Chondrocyte (in vitro differentiated cells): ENCODE measurements around the gene UTP20. TPM values are rescaled to one million over a fixed set of nuclear protein-coding genes. Genes with fewer than 3 reads are reported as not detected.

Experiments used
- DNase-seq: peaks from one replicate; pipeline ENCODE4 v3.0.0; 2021; ENCODE audit warnings: mixed read lengths, low spot score
- H3K27ac Mint-ChIP-seq: one replicate; pipeline ENCODE4 v1.8.0; 2021; ENCODE audit warnings: mild to moderate bottlenecking, moderate library complexity, mixed read lengths; ENCODE audit not compliant: unreplicated experiment
- H3K27me3 Mint-ChIP-seq: 2 replicates; pipeline ENCODE4 v1.8.0; 2021; ENCODE audit warnings: low read depth, mixed read lengths
- H3K36me3 Mint-ChIP-seq: 2 replicates; pipeline ENCODE4 v1.8.0; 2021; ENCODE audit warnings: low read depth, mixed read lengths
- H3K4me1 Mint-ChIP-seq: 2 replicates; pipeline ENCODE4 v1.8.0; 2021; ENCODE audit warnings: low read depth, mild to moderate bottlenecking, mixed read lengths
- H3K4me3 Mint-ChIP-seq: one replicate; pipeline ENCODE4 v1.8.0; 2021; ENCODE audit warnings: mild to moderate bottlenecking, moderate library complexity, mixed read lengths; ENCODE audit not compliant: unreplicated experiment
- H3K9me3 Mint-ChIP-seq: 2 replicates; pipeline ENCODE4 v1.8.0; 2021; ENCODE audit warnings: low read depth, mixed read lengths
- total RNA-seq: library from RNA; stranded (reverse); gene quantifications from 3 replicates; pipeline ENCODE4 v1.2.1, GENCODE V29; 2021
- TF ChIP-seq, protein P1 (sequence below): fragments of 200-600 bp; sonication (generic); IDR thresholded peaks from 2 replicates; pipeline ENCODE4 v1.5.0; 2021; ENCODE audit warnings: antibody characterized with exemption, mild to moderate bottlenecking, moderate library complexity

The UTP20 gene
- total RNA-seq, 1 donor from 2014 or later: 9.4 TPM

DNA sequence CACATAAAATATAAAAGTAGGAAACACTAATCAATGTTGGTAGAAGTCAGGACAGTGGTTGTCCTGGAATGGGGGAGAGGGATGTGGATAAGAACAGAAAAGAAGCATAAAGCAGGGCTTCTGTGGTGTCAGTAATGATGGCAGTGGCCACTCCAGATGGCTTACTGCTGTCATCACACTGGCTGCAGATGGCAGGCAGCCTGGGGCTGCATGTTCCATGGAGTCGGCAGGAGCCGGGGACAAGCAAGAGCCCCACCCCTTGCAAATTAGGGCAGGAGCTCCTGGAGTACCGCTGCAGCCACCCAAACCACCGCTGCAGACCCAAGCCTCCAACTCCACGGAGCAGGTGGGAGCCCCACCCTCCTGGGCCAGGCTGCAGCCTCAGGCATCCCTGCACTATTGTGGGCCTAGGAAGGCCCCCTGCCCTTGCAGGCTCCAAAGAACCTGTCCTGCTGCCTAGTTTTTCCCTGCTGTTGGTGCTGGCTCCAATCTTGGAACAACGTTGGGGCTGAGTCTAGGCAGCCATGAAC lies 41.0 kb upstream of the UTP20 start:
- TF ChIP-seq, protein P1, sequence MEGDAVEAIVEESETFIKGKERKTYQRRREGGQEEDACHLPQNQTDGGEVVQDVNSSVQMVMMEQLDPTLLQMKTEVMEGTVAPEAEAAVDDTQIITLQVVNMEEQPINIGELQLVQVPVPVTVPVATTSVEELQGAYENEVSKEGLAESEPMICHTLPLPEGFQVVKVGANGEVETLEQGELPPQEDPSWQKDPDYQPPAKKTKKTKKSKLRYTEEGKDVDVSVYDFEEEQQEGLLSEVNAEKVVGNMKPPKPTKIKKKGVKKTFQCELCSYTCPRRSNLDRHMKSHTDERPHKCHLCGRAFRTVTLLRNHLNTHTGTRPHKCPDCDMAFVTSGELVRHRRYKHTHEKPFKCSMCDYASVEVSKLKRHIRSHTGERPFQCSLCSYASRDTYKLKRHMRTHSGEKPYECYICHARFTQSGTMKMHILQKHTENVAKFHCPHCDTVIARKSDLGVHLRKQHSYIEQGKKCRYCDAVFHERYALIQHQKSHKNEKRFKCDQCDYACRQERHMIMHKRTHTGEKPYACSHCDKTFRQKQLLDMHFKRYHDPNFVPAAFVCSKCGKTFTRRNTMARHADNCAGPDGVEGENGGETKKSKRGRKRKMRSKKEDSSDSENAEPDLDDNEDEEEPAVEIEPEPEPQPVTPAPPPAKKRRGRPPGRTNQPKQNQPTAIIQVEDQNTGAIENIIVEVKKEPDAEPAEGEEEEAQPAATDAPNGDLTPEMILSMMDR: no peak
- H3K9me3 Mint-ChIP-seq: no peaks in the 10 kb centered on the region
- H3K4me3 Mint-ChIP-seq: no peak overlapping the region
- no peaks in the 10 kb centered on the region for H3K4me1 Mint-ChIP-seq
- H3K27ac Mint-ChIP-seq: no peak overlapping the region
- DNase-seq: no peak
- peaks cover 4% of the 10 kb centered on the region for H3K27me3 Mint-ChIP-seq
- no peaks in the 10 kb centered on the region for H3K36me3 Mint-ChIP-seq

DNA sequence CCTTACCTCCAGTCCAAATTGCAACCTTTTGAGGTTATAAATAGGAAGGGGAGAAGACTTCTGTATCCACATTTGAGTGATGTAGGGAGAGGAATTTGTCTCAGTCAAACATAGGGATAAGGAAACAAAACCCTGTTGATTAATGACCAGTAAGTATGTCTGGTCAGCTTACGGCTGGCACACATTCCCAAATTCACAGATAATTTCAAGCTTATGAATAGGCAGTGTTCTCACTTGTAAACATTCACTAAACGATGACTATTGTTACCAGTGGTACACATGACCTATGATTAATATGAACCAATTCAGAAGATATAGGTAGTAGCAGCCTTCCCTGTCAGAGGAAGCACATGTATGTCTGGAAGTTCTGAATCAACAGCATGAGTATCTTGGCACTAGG lies 36.8 kb upstream of the UTP20 start:
- Mint-ChIP-seq H3K9me3 (no peaks in the 10 kb centered on the region), H3K27me3 (peaks cover 4% of the 10 kb centered on the region), H3K4me3 (no peak overlapping the region), H3K4me1 (no peaks in the 10 kb centered on the region), H3K27ac (no peak overlapping the region), H3K36me3 (no peaks in the 10 kb centered on the region)
- TF ChIP-seq, protein P1: no peak
- DNase-seq: no peak

DNA sequence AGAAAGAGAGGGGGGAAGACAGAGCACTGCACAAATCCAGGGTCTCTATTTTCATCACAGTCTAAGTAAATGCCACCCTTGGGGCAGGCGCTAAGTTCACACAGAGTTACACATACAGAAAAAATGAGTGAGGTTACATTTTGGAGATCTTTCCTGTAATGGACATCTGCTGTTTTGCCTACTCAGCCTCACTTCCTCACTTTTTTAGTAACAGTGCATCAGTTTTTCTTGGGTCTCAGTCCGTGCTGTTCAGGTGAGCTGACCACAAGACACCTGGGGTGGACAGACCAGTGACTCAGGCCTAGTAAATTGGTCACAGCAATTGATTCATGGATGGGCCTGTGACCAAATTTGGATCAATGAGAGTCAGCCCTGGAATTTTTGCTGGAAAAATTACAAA lies 36.3 kb upstream of the UTP20 start:
- TF ChIP-seq, protein P1: no peak
- H3K9me3 Mint-ChIP-seq: no peaks in the 10 kb centered on the region
- no peak overlapping the region for H3K4me3 Mint-ChIP-seq
- DNase-seq: no peak
- H3K27ac Mint-ChIP-seq: no peak overlapping the region
- no peaks in the 10 kb centered on the region for H3K4me1 Mint-ChIP-seq
- H3K36me3 Mint-ChIP-seq: no peaks in the 10 kb centered on the region
- peaks cover 2% of the 10 kb centered on the region for H3K27me3 Mint-ChIP-seq

DNA sequence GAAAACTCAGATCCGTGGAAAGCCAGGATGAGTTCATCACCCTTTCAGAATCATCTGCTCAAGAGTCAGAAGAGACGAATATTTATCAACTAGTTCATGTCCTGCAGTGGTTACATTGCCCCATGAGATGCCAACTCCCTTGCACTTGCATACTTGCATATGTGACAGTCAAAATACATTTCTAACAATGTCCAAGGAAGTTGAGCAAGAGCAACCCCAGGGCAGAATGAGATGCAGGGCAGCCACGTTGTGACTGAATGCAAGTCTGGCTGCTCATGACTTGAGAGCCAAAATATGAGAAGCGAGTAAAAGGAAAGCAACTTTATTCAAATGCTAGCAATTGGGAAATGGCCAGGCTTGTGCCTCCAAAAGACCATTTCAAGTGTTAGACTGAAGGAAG lies 23.6 kb upstream of the UTP20 start:
- no peak for DNase-seq
- Mint-ChIP-seq H3K4me3 (no peak overlapping the region), H3K9me3 (peaks cover 8% of the 10 kb centered on the region), H3K27me3 (peaks cover 5% of the 10 kb centered on the region), H3K27ac (no peak overlapping the region), H3K4me1 (no peaks in the 10 kb centered on the region), H3K36me3 (no peaks in the 10 kb centered on the region)
- TF ChIP-seq, protein P1: no peak

DNA sequence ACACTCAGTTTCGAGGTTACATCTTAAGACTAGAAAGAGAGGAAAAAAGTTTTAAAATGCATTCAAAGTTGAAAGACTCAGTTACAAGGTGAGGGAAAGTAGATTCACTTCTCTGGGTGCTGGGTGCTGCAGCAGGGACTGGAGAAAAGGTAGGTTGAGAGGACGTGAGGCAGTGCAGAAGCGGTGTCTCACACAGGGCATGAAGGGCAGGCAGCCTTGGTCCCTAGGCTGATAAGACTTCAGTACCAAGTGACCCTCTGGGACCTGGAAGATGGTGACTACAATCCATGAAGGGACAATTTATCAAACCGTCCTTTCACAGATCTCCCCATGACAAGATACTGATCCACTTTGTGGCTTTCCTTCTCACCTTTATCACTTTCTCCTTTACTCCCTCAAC lies 22.5 kb upstream of the UTP20 start:
- H3K27me3 Mint-ChIP-seq: peaks cover 5% of the 10 kb centered on the region
- TF ChIP-seq, protein P1: no peak
- no peaks in the 10 kb centered on the region for H3K4me1 Mint-ChIP-seq
- DNase-seq: no peak
- no peak overlapping the region for H3K27ac Mint-ChIP-seq
- H3K9me3 Mint-ChIP-seq: peaks cover 8% of the 10 kb centered on the region
- H3K4me3 Mint-ChIP-seq: no peak overlapping the region
- H3K36me3 Mint-ChIP-seq: no peaks in the 10 kb centered on the region
